ENCODE measurements around the gene IFFO2.

DNA sequence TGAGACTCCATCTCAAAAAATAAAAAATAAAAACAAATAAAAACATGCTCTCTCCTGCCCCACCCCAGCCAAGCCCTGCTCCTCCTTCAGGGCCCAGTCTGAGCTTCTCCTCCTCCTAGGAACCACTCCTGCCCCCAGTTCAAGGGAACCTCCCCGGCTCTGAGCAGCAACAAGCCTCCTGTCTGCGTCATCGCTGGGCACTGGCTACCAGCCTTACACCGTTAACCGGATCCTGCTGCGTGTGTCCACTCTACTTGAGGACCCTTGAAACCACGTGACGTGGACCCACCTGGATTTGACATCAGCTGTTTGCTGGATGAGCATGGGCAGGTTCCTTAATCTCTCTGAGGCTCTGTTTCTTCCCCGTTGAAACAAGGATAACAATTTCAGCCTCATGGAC, 95.4 kb downstream of the IFFO2 start:
- TF ChIP-seq, protein P1, sequence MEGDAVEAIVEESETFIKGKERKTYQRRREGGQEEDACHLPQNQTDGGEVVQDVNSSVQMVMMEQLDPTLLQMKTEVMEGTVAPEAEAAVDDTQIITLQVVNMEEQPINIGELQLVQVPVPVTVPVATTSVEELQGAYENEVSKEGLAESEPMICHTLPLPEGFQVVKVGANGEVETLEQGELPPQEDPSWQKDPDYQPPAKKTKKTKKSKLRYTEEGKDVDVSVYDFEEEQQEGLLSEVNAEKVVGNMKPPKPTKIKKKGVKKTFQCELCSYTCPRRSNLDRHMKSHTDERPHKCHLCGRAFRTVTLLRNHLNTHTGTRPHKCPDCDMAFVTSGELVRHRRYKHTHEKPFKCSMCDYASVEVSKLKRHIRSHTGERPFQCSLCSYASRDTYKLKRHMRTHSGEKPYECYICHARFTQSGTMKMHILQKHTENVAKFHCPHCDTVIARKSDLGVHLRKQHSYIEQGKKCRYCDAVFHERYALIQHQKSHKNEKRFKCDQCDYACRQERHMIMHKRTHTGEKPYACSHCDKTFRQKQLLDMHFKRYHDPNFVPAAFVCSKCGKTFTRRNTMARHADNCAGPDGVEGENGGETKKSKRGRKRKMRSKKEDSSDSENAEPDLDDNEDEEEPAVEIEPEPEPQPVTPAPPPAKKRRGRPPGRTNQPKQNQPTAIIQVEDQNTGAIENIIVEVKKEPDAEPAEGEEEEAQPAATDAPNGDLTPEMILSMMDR (IDR thresholded peaks at IDR 0.05 in 2 of 3, conservative IDR thresholded peaks at IDR 0.05 in 1 of 3; ENCODE audit: borderline replicate concordance in 1 of 3, insufficient read depth in 1 of 3, low read depth in 2 of 3, low read length in 2 of 3) = no peak
- TF ChIP-seq, protein P2, sequence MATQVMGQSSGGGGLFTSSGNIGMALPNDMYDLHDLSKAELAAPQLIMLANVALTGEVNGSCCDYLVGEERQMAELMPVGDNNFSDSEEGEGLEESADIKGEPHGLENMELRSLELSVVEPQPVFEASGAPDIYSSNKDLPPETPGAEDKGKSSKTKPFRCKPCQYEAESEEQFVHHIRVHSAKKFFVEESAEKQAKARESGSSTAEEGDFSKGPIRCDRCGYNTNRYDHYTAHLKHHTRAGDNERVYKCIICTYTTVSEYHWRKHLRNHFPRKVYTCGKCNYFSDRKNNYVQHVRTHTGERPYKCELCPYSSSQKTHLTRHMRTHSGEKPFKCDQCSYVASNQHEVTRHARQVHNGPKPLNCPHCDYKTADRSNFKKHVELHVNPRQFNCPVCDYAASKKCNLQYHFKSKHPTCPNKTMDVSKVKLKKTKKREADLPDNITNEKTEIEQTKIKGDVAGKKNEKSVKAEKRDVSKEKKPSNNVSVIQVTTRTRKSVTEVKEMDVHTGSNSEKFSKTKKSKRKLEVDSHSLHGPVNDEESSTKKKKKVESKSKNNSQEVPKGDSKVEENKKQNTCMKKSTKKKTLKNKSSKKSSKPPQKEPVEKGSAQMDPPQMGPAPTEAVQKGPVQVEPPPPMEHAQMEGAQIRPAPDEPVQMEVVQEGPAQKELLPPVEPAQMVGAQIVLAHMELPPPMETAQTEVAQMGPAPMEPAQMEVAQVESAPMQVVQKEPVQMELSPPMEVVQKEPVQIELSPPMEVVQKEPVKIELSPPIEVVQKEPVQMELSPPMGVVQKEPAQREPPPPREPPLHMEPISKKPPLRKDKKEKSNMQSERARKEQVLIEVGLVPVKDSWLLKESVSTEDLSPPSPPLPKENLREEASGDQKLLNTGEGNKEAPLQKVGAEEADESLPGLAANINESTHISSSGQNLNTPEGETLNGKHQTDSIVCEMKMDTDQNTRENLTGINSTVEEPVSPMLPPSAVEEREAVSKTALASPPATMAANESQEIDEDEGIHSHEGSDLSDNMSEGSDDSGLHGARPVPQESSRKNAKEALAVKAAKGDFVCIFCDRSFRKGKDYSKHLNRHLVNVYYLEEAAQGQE (IDR thresholded peaks at IDR 0.05; ENCODE audit: low read depth) = no peak
- TF ChIP-seq SIN3A (IDR thresholded peaks at IDR 0.05; ENCODE audit: low read depth) (no peak), ZFX (IDR thresholded peaks at IDR 0.05) (no peak), POLR2A (IDR thresholded peaks at IDR 0.05; ENCODE audit: borderline replicate concordance, extremely low read depth, insufficient read depth, insufficient read length) (no peak), EGR1 (IDR thresholded peaks at IDR 0.05; ENCODE audit: low read depth) (no peak), EZH2phosphoT487 (IDR thresholded peaks at IDR 0.05; ENCODE audit: borderline replicate concordance) (no peak), JUND (IDR thresholded peaks at IDR 0.05) (no peak), SRF (IDR thresholded peaks at IDR 0.05; ENCODE audit: low read depth) (no peak), ZNF274 (IDR thresholded peaks at IDR 0.05; ENCODE audit: low read depth, low read length) (no peak), POLR2AphosphoS5 (IDR thresholded peaks at IDR 0.05; ENCODE audit: low read depth, low read length) (no peak)
- TF ChIP-seq, protein P3, sequence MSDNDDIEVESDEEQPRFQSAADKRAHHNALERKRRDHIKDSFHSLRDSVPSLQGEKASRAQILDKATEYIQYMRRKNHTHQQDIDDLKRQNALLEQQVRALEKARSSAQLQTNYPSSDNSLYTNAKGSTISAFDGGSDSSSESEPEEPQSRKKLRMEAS (IDR thresholded peaks at IDR 0.05) = no peak
- TF ChIP-seq, protein P4, sequence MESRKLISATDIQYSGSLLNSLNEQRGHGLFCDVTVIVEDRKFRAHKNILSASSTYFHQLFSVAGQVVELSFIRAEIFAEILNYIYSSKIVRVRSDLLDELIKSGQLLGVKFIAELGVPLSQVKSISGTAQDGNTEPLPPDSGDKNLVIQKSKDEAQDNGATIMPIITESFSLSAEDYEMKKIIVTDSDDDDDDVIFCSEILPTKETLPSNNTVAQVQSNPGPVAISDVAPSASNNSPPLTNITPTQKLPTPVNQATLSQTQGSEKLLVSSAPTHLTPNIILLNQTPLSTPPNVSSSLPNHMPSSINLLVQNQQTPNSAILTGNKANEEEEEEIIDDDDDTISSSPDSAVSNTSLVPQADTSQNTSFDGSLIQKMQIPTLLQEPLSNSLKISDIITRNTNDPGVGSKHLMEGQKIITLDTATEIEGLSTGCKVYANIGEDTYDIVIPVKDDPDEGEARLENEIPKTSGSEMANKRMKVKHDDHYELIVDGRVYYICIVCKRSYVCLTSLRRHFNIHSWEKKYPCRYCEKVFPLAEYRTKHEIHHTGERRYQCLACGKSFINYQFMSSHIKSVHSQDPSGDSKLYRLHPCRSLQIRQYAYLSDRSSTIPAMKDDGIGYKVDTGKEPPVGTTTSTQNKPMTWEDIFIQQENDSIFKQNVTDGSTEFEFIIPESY (IDR thresholded peaks at IDR 0.05; ENCODE audit: extremely low read depth, insufficient replicate concordance, low read length) = no peak
